Middle frontal gyrus (tissue), 1 donor: ENCODE measurements around the gene RTN4R.

Experiments
- DNase-seq: peaks from one replicate; pipeline ENCODE4 v3.0.0-alpha.2; 2015; ENCODE audit warnings: low spot score; ENCODE audit errors: extremely low spot score

Gene RTN4R

GRCh38 chr22:20217563-20217962 lies 50.6 kb downstream of the RTN4R start:
- no peak for DNase-seq

- DNase-seq: no peak
Measured at GRCh38 chr22:20216863-20217499, 51.1 kb downstream of the RTN4R start.

GRCh38 chr22:20215742-20216141 lies 52.4 kb downstream of the RTN4R start:
- DNase-seq: no peak

GRCh38 chr22:20214853-20215252 lies 53.3 kb downstream of the RTN4R start:
- DNase-seq: no peak

- DNase-seq: no peak
Measured at GRCh38 chr22:20213833-20214708, 54.0 kb downstream of the RTN4R start.

GRCh38 chr22:20212754-20213699 lies 55.1 kb downstream of the RTN4R start:
- DNase-seq: peak; percentile 36

GRCh38 chr22:20211997-20212753 lies 55.9 kb downstream of the RTN4R start:
- no peak for DNase-seq

- DNase-seq: no peak
Measured at GRCh38 chr22:20211409-20211996, 56.6 kb downstream of the RTN4R start.

- no peak for DNase-seq
Measured at GRCh38 chr22:20210473-20211059, 57.6 kb downstream of the RTN4R start.

- no peak for DNase-seq
Measured at GRCh38 chr22:20209761-20210250, 58.3 kb downstream of the RTN4R start.

GRCh38 chr22:20208713-20209310 lies 59.3 kb downstream of the RTN4R start:
- no peak for DNase-seq

- DNase-seq: no peak
Measured at GRCh38 chr22:20207277-20208025, 60.7 kb downstream of the RTN4R start.

- no peak for DNase-seq
Measured at GRCh38 chr22:20206709-20207215, 61.4 kb downstream of the RTN4R start.

GRCh38 chr22:20205964-20206708 lies 62.0 kb downstream of the RTN4R start:
- DNase-seq: no peak

- DNase-seq: no peak
Measured at GRCh38 chr22:20205464-20205963, 62.6 kb downstream of the RTN4R start.

GRCh38 chr22:20204806-20205205 lies 63.3 kb downstream of the RTN4R start:
- no peak for DNase-seq

- no peak for DNase-seq
Measured at GRCh38 chr22:20204311-20204710, 63.8 kb downstream of the RTN4R start.
